Erythroblast (primary cell): Measurements from ENCODE around the gene NUP43.

Experiments
- GATA1 ChIP-seq: IDR thresholded peaks from 2 replicates; pipeline ENCODE4 v1.6.1; 2011; ENCODE audit warnings: low read depth, mild to moderate bottlenecking, control low read depth, low read length, moderate library complexity
- POLR2A ChIP-seq: IDR thresholded peaks from 2 replicates; pipeline ENCODE4 v1.6.1; 2011; ENCODE audit warnings: mild to moderate bottlenecking, low read length

GRCh38 chr6:149728499-149729234 is 17.7 kb downstream of the NUP43 start:
- peak; percentile 47 for TF ChIP-seq POLR2A
- TF ChIP-seq GATA1, result peak; percentile 72
